Breast epithelium (tissue), 4 donors: ENCODE results near the gene KHK. TPM values are rescaled to one million over a fixed set of nuclear protein-coding genes. Genes with fewer than 3 reads are reported as not detected.

Experiments
- DNase-seq, 2 donors: peaks; one replicate each; pipeline ENCODE4 v3.0.0-alpha.2; 2019; ENCODE audit warnings: low spot score in 2 of 2
- H3K27ac ChIP-seq, 2 donors: fragments of 200-600 bp; sonication (generic) in 1 of 2; one replicate each; pipeline ENCODE4 v1.5.1; 2016 to 2019; ENCODE audit warnings: mild to moderate bottlenecking in 1 of 2
- H3K27me3 ChIP-seq, 2 donors: fragments of 200-600 bp; sonication (generic) in 1 of 2; one replicate each; pipeline versions ENCODE4 v1.5.1 to v1.6.0; 2017 to 2019; ENCODE audit warnings: control low read depth in 1 of 2, mild to moderate bottlenecking in 1 of 2
- H3K36me3 ChIP-seq: fragments of 200-600 bp; one replicate; pipeline ENCODE4 v1.5.1; 2019
- H3K4me1 ChIP-seq, 2 donors: fragments of 200-600 bp; sonication (generic); one replicate each; pipeline ENCODE4 v1.5.1; 2016 to 2019; ENCODE audit warnings: control low read depth in 1 of 2
- H3K4me3 ChIP-seq, 3 donors: fragments of 200-600 bp; sonication (generic); 1 replicate in 2 of 3; 2 replicates in 1 of 3; pipeline ENCODE4 v1.5.1; 2016 to 2019; ENCODE audit warnings: mild to moderate bottlenecking in 3 of 3, moderate library complexity in 2 of 3
- H3K9me3 ChIP-seq, 2 donors: fragments of 200-600 bp; sonication (generic) in 1 of 2; one replicate each; pipeline ENCODE4 v1.5.1; 2016 to 2019; ENCODE audit warnings: control low read depth in 1 of 2
- CTCF ChIP-seq, 3 donors: fragments of 450-650 bp; IDR thresholded peaks; one replicate each; pipeline ENCODE4 v1.5.1; 2016 to 2017; ENCODE audit warnings: antibody characterized with exemption in 3 of 3, mild to moderate bottlenecking in 3 of 3, moderate library complexity in 3 of 3
- POLR2A ChIP-seq: fragments of 450-650 bp; IDR thresholded peaks from one replicate; pipeline ENCODE4 v1.6.1; 2016; ENCODE audit warnings: antibody characterized with exemption, mild to moderate bottlenecking, moderate library complexity
- POLR2AphosphoS5 ChIP-seq, 3 donors: sonication (generic); formaldehyde crosslinking; IDR thresholded peaks; one replicate each; pipeline ENCODE4 v1.6.1; 2017; ENCODE audit warnings: antibody characterized with exemption in 3 of 3
- intact Hi-C: fragments of 100-400 bp; cut with DNase I; formaldehyde crosslinking; loops from one replicate; pipeline ENCODE4 v1.15.1; 2023; ENCODE audit warnings: low total_unique reads
- total RNA-seq, 3 donors: library from RNA; depleted of rRNA; stranded (reverse); fragments of >200 nt; gene quantifications; one replicate each; pipeline ENCODE4 v1.1.0, GENCODE V29; 2016

The KHK gene
- total RNA-seq, 3 donors from 2014 or later: 2.2 to 4.1 (median 3.6) TPM

GRCh38 chr2:27097341-27097740, 10.8 kb downstream of the KHK start:
- Histone ChIP-seq H3K9me3 (no peaks in the 10 kb centered on the region), H3K27ac (no peak overlapping the region), H3K27me3 (no peaks in the 10 kb centered on the region), H3K36me3 (no peaks in the 10 kb centered on the region), H3K4me3 (no peak overlapping the region), H3K4me1 (peaks cover 0 to 4% of the 10 kb centered on the region in 2 donors)
- intact Hi-C loops: loop anchor here (10.0 kb wide), 1 partner anchor 207 kb away; the partner anchor contains the start of gene UCN
- DNase-seq: no peak
- no peak for TF ChIP-seq POLR2A
- TF ChIP-seq POLR2AphosphoS5 (IDR thresholded peaks at IDR 0.05): no peak
- TF ChIP-seq CTCF (IDR thresholded peaks at IDR 0.05): no peak

GRCh38 chr2:27099334-27099955, 12.9 kb downstream of the KHK start:
- Histone ChIP-seq H3K27ac (no peak overlapping the region), H3K27me3 (no peaks in the 10 kb centered on the region), H3K4me1 (peaks cover 0 to 4% of the 10 kb centered on the region in 2 donors), H3K9me3 (no peaks in the 10 kb centered on the region), H3K4me3 (no peak overlapping the region), H3K36me3 (no peaks in the 10 kb centered on the region)
- intact Hi-C loops: loop anchor here (10.0 kb wide), 1 partner anchor 205 kb away; the partner anchor contains the start of gene UCN
- no peak for DNase-seq
- TF ChIP-seq CTCF (IDR thresholded peaks at IDR 0.05): no peak
- no peak for TF ChIP-seq POLR2AphosphoS5 (IDR thresholded peaks at IDR 0.05)
- TF ChIP-seq POLR2A: no peak

DNA sequence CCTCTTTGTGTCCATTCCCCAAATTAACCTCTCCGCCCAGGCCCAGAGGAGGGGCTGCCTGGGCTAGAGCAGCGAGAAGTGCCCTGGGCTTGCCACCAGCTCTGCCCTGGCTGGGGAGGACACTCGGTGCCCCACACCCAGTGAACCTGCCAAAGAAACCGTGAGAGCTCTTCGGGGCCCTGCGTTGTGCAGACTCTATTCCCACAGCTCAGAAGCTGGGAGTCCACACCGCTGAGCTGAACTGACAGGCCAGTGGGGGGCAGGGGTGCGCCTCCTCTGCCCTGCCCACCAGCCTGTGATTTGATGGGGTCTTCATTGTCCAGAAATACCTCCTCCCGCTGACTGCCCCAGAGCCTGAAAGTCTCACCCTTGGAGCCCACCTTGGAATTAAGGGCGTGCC, 13.5 kb downstream of the KHK start:
- H3K4me1 ChIP-seq: peaks cover 0 to 4% of the 10 kb centered on the region in 2 donors
- no peak overlapping the region for H3K27ac ChIP-seq
- no peaks in the 10 kb centered on the region for H3K36me3 ChIP-seq
- H3K4me3 ChIP-seq: no peak overlapping the region
- H3K27me3 ChIP-seq: no peaks in the 10 kb centered on the region
- intact Hi-C loops: no loop called here
- no peaks in the 10 kb centered on the region for H3K9me3 ChIP-seq
- DNase-seq: no peak
- TF ChIP-seq CTCF (IDR thresholded peaks at IDR 0.05): no peak
- no peak for TF ChIP-seq POLR2A
- TF ChIP-seq POLR2AphosphoS5 (IDR thresholded peaks at IDR 0.05): no peak

- H3K4me1 ChIP-seq: no peaks in the 10 kb centered on the region
- no peak for DNase-seq
- no peaks in the 10 kb centered on the region for H3K27me3 ChIP-seq
- no peak overlapping the region for H3K4me3 ChIP-seq
- no peaks in the 10 kb centered on the region for H3K9me3 ChIP-seq
- no peaks in the 10 kb centered on the region for H3K36me3 ChIP-seq
- intact Hi-C loops: no loop called here
- no peak for TF ChIP-seq POLR2A
- TF ChIP-seq POLR2AphosphoS5 (IDR thresholded peaks at IDR 0.05): no peak
- no peak for TF ChIP-seq CTCF (IDR thresholded peaks at IDR 0.05)
- H3K27ac ChIP-seq: no peak overlapping the region
These were observed 15.8 kb downstream of the KHK start for GRCh38 chr2:27102329-27102728.

GRCh38 chr2:27105981-27106380, 19.4 kb downstream of the KHK start:
- TF ChIP-seq CTCF (IDR thresholded peaks at IDR 0.05): no peak
- H3K4me1 ChIP-seq: no peaks in the 10 kb centered on the region
- intact Hi-C loops: no loop called here
- H3K36me3 ChIP-seq: no peaks in the 10 kb centered on the region
- DNase-seq: no peak
- no peaks in the 10 kb centered on the region for H3K27me3 ChIP-seq
- H3K9me3 ChIP-seq: no peaks in the 10 kb centered on the region
- H3K27ac ChIP-seq: no peak overlapping the region
- no peak overlapping the region for H3K4me3 ChIP-seq
